ENCODE measurements around the gene EXOC4. TPM values are rescaled to one million over a fixed set of nuclear protein-coding genes. Genes with fewer than 3 reads are reported as not detected.

EXOC4 gene
- total RNA-seq, 3 donors from 2014 or later = 63.9 to 90.2 (median 89.5) TPM

- no peak for DNase-seq
- Histone ChIP-seq H3K36me3 (ENCODE audit: low read depth) (no peaks in the 10 kb centered on the region), H3K4me3 (no peak overlapping the region), H3K9me3 (no peaks in the 10 kb centered on the region), H3K4me1 (ENCODE audit: low read depth) (no peaks in the 10 kb centered on the region)
- no peak for TF ChIP-seq CTCF (IDR thresholded peaks at IDR 0.05)
- intact Hi-C loops (cut with DNase I, micrococcal nuclease) = no loop called here
- ATAC-seq = no peak
Observed at GRCh38 chr7:133678137-133678814, 425.4 kb downstream of the EXOC4 start.

GRCh38 chr7:133679977-133680376, 427.1 kb downstream of the EXOC4 start:
- H3K9me3 ChIP-seq = no peaks in the 10 kb centered on the region
- no peak for ATAC-seq
- DNase-seq = no peak
- no peaks in the 10 kb centered on the region for H3K4me1 ChIP-seq (ENCODE audit: low read depth)
- TF ChIP-seq CTCF (IDR thresholded peaks at IDR 0.05) = no peak
- H3K4me3 ChIP-seq = no peak overlapping the region
- no peaks in the 10 kb centered on the region for H3K36me3 ChIP-seq (ENCODE audit: low read depth)
- intact Hi-C loops (cut with DNase I, micrococcal nuclease) = no loop called here

GRCh38 chr7:133681529-133681928, 428.7 kb downstream of the EXOC4 start:
- intact Hi-C loops (cut with DNase I, micrococcal nuclease) = no loop called here

GRCh38 chr7:133682364-133683181, 429.7 kb downstream of the EXOC4 start:
- no peak for ATAC-seq
- no peak overlapping the region for H3K4me3 ChIP-seq
- intact Hi-C loops (cut with DNase I, micrococcal nuclease) = no loop called here

More at GRCh38 chr7:133681529-133681928, 428.7 kb downstream of the EXOC4 start:
- Histone ChIP-seq H3K9me3 (no peaks in the 10 kb centered on the region), H3K4me3 (no peak overlapping the region), H3K36me3 (ENCODE audit: low read depth) (no peaks in the 10 kb centered on the region), H3K4me1 (ENCODE audit: low read depth) (no peaks in the 10 kb centered on the region)
- ATAC-seq (no peak), DNase-seq (no peak)
- TF ChIP-seq CTCF (IDR thresholded peaks at IDR 0.05) = no peak

GRCh38 chr7:133683182-133683454, 430.2 kb downstream of the EXOC4 start:
- intact Hi-C loops (cut with DNase I, micrococcal nuclease) = no loop called here
- no peak for ATAC-seq

More at GRCh38 chr7:133682364-133683181, 429.7 kb downstream of the EXOC4 start:
- no peaks in the 10 kb centered on the region for H3K9me3 ChIP-seq
- no peaks in the 10 kb centered on the region for H3K36me3 ChIP-seq (ENCODE audit: low read depth)
- no peak for TF ChIP-seq CTCF (IDR thresholded peaks at IDR 0.05)
- no peaks in the 10 kb centered on the region for H3K4me1 ChIP-seq (ENCODE audit: low read depth)
- DNase-seq = no peak

More at GRCh38 chr7:133683182-133683454, 430.2 kb downstream of the EXOC4 start:
- Histone ChIP-seq H3K4me3 (no peak overlapping the region), H3K36me3 (ENCODE audit: low read depth) (no peaks in the 10 kb centered on the region), H3K4me1 (ENCODE audit: low read depth) (no peaks in the 10 kb centered on the region), H3K9me3 (no peaks in the 10 kb centered on the region)
- no peak for DNase-seq
- no peak for TF ChIP-seq CTCF (IDR thresholded peaks at IDR 0.05)

Measured in mucosa of descending colon (tissue), 3 donors.